Limb (tissue), 2 donors: ENCODE data around the gene NLRP12.
"Not testable (repeated sequence)": the region's sequence is repeated elsewhere in the genome, so short reads cannot be mapped to it uniquely, and the experiment has no call there.

Source experiments
- DNase-seq, 2 donors: peaks; one replicate each; pipeline ENCODE4 v3.0.0-alpha.2; 2016; ENCODE audit errors: extremely low spot score in 2 of 2

The NLRP12 gene

GRCh38 chr19:53824134-53824611 lies at the start of gene NLRP12:
Gene NLRP12 (minus strand): TSS chr19:53824314. CDS start chr19:53824174, 140 bp downstream.
- DNase-seq = no peak

GRCh38 chr19:53872762-53873161 lies 48.6 kb upstream of the NLRP12 start:
- no peak for DNase-seq

GRCh38 chr19:53871454-53871853 lies 47.3 kb upstream of the NLRP12 start:
- no peak for DNase-seq

- no peak for DNase-seq
These were observed 46.4 kb upstream of the NLRP12 start for GRCh38 chr19:53870485-53870844.

GRCh38 chr19:53869805-53870484 lies 45.8 kb upstream of the NLRP12 start:
- not testable (repeated sequence) for DNase-seq

GRCh38 chr19:53868892-53869804 lies 45.0 kb upstream of the NLRP12 start:
- peak; percentile 89 to 91 for DNase-seq

GRCh38 chr19:53868091-53868891 lies 44.2 kb upstream of the NLRP12 start:
- peak in 1 of 2 donors; percentile 80 for DNase-seq

GRCh38 chr19:53867225-53868090 lies 43.3 kb upstream of the NLRP12 start, which contains the start of gene MYADM:
Gene MYADM (plus strand): TSS chr19:53867883. CDS start chr19:53873530, 5,647 bp downstream.
- peak; percentile 99 to 100 for DNase-seq

- DNase-seq = no peak
These were observed 42.7 kb upstream of the NLRP12 start for GRCh38 chr19:53866865-53867224.

- peak; percentile 88 to 90 for DNase-seq
These were observed 42.1 kb upstream of the NLRP12 start for GRCh38 chr19:53865918-53866864.

- no peak for DNase-seq
These were observed 41.4 kb upstream of the NLRP12 start for GRCh38 chr19:53865523-53865917.

GRCh38 chr19:53864308-53864836 lies 40.3 kb upstream of the NLRP12 start:
- DNase-seq = no peak

GRCh38 chr19:53853707-53854106 lies 29.6 kb upstream of the NLRP12 start:
- no peak for DNase-seq

- peak in 1 of 2 donors; percentile 56 for DNase-seq
These were observed 25.1 kb upstream of the NLRP12 start for GRCh38 chr19:53849237-53849676.

GRCh38 chr19:53847555-53847954 lies 23.4 kb upstream of the NLRP12 start:
- no peak for DNase-seq

- no peak for DNase-seq
These were observed 20.7 kb upstream of the NLRP12 start for GRCh38 chr19:53844849-53845246.

GRCh38 chr19:53840914-53841313 lies 16.8 kb upstream of the NLRP12 start:
- not testable (repeated sequence) for DNase-seq

GRCh38 chr19:53840241-53840640 lies 16.1 kb upstream of the NLRP12 start:
- DNase-seq = not testable (repeated sequence)

- not testable (repeated sequence) for DNase-seq
These were observed 14.3 kb upstream of the NLRP12 start for GRCh38 chr19:53838446-53838845.
